Keratinocyte (primary cell): ENCODE results near the gene ADGRG2. TPM values are rescaled to one million over a fixed set of nuclear protein-coding genes. Genes with fewer than 3 reads are reported as not detected.

ENCODE experiments used
- DNase-seq: peaks from one replicate; pipeline ENCODE4 v3.0.0-alpha.2; 2011; ENCODE audit warnings: low read depth, missing footprints, low spot score
- FAIRE-seq: peaks from 2 replicates; lab custom pipeline; 2011; peaks lifted over from hg19 to GRCh38; lab: Jason Lieb, UNC
- H2AFZ ChIP-seq: 2 replicates; pipeline ENCODE4 v1.6.0; 2012; ENCODE audit warnings: low read length, control low read depth, inconsistent platforms; ENCODE audit not compliant: control insufficient read depth
- H3K27ac ChIP-seq: 2 replicates; pipeline ENCODE4 v1.5.1; 2011; ENCODE audit warnings: low read length; ENCODE audit not compliant: control insufficient read depth, insufficient read depth
- H3K27me3 ChIP-seq: 3 replicates; pipeline ENCODE4 v1.6.0; 2011; ENCODE audit warnings: low read length; ENCODE audit not compliant: control insufficient read depth, insufficient read depth; ENCODE audit errors: extremely low read depth
- H3K36me3 ChIP-seq, 2 experiments: 2 replicates in 1 of 2; 3 replicates in 1 of 2; pipeline ENCODE4 v1.5.1; 2011; ENCODE audit warnings: low read length in 2 of 2, mild to moderate bottlenecking in 1 of 2; ENCODE audit not compliant: control insufficient read depth in 2 of 2, insufficient read depth in 2 of 2; ENCODE audit errors: extremely low read depth in 1 of 2
- H3K4me1 ChIP-seq: 3 replicates; pipeline ENCODE4 v1.5.1; 2011; ENCODE audit warnings: low read length; ENCODE audit not compliant: control insufficient read depth, insufficient read depth; ENCODE audit errors: extremely low read depth
- H3K4me2 ChIP-seq: 3 replicates; pipeline ENCODE4 v1.6.0; 2011; ENCODE audit warnings: low read depth, low read length; ENCODE audit not compliant: control insufficient read depth, insufficient read depth; ENCODE audit errors: extremely low read depth
- H3K4me3 ChIP-seq, 3 experiments: fragments of 200-600 bp in 1 of 3; sonication (generic) in 1 of 3; 2 replicates in 2 of 3; 3 replicates in 1 of 3; pipeline ENCODE4 v1.5.1; 2011 to 2016; ENCODE audit warnings: low read length in 3 of 3, mild to moderate bottlenecking in 3 of 3, control low read depth in 2 of 3, inconsistent platforms in 1 of 3, low read depth in 1 of 3, mixed read lengths in 1 of 3, mixed run types in 1 of 3, moderate library complexity in 1 of 3; ENCODE audit not compliant: control insufficient read depth in 2 of 3, insufficient read depth in 2 of 3; ENCODE audit errors: extremely low read depth in 1 of 3
- H3K79me2 ChIP-seq: 2 replicates; pipeline ENCODE4 v1.6.0; 2012; ENCODE audit warnings: low read length; ENCODE audit not compliant: control insufficient read depth, insufficient read depth
- H3K9ac ChIP-seq: 3 replicates; pipeline ENCODE4 v1.6.0; 2011; ENCODE audit warnings: low read length; ENCODE audit not compliant: control insufficient read depth, insufficient read depth; ENCODE audit errors: extremely low read depth
- H3K9me1 ChIP-seq: 3 replicates; pipeline ENCODE4 v1.6.0; 2011; ENCODE audit warnings: low read length; ENCODE audit not compliant: control insufficient read depth, insufficient read depth; ENCODE audit errors: extremely low read depth
- H3K9me3 ChIP-seq: 2 replicates; pipeline ENCODE4 v1.5.1; 2012; ENCODE audit warnings: low read depth, low read length; ENCODE audit not compliant: control insufficient read depth
- H4K20me1 ChIP-seq: 3 replicates; pipeline ENCODE4 v1.6.0; 2011; ENCODE audit warnings: low read length; ENCODE audit not compliant: control insufficient read depth, insufficient read depth; ENCODE audit errors: extremely low read depth
- EZH2 ChIP-seq: IDR thresholded peaks from one replicate; pipeline ENCODE4 v1.6.1; 2012; ENCODE audit warnings: inconsistent platforms, mild to moderate bottlenecking, low read length, moderate library complexity
- dilution Hi-C: fragments of 300-500 bp; cut with MboI; formaldehyde crosslinking; loops from one replicate; pipeline ENCODE4 v1.7.0; 2020; ENCODE audit warnings: low sequenced_read_pairs; ENCODE audit not compliant: extremely low pct_ligation_motif_present
- polyA plus RNA-seq, 5 experiments: library from polyadenylated mRNA; depleted of rRNA in 3 of 5; stranded (reverse) in 3 of 5; stranded (forward) in 1 of 5; unstranded in 1 of 5; fragments of >200 nt; gene quantifications; 1 replicate in 1 of 5; 2 replicates in 3 of 5; 3 replicates in 1 of 5; pipeline versions ENCODE4 v1.2.1 to v1.2.3, GENCODE V29; 2011 to 2012; ENCODE audit warnings: missing spikeins in 2 of 5, low read depth in 1 of 5, low replicate concordance in 1 of 5
- TF ChIP-seq, protein P1 (sequence below), 3 experiments: IDR thresholded peaks in 1 of 3; conservative IDR thresholded peaks in 1 of 3; optimal IDR thresholded peaks in 1 of 3; 2 replicates in 2 of 3; 3 replicates in 1 of 3; pipeline versions ENCODE3 to v1.5.1; 2011; ENCODE audit warnings: low read length in 3 of 3, mild to moderate bottlenecking in 3 of 3, moderate library complexity in 2 of 3, control low read depth in 1 of 3, inconsistent platforms in 1 of 3; ENCODE audit not compliant: insufficient read depth in 2 of 3; ENCODE audit errors: extremely low read depth in 1 of 3

The ADGRG2 gene
- polyA plus RNA-seq, 1 donor (not counting 4 experiments of a cell fraction or from before 2014, with no cell fraction given), result 0.20 TPM

DNA sequence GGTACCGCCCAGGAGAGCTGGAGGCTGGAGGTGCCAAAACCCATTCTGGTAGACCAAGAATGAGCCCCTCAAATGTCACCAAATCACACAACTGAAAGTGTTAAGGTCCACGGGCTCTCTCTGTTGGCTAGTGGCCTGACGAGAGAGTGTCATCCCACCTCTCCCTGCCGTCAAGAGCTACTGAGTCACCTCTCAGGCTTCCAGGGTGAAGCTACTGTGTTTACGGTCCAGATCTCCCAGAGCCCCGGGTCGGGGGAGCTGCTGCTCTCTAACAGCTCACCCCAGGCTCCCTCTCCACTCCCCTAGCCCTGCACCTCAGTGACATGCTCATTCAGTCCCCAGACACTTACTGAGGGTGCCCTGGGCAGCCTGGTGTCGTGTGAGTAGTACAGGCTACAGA is 59.2 kb downstream of the ADGRG2 start:
- H4K20me1 ChIP-seq, result no peaks in the 10 kb centered on the region
- DNase-seq (no peak), FAIRE-seq (no peak)
- no peak overlapping the region for H3K4me2 ChIP-seq
- H3K79me2 ChIP-seq, result no peaks in the 10 kb centered on the region
- TF ChIP-seq, protein P1, sequence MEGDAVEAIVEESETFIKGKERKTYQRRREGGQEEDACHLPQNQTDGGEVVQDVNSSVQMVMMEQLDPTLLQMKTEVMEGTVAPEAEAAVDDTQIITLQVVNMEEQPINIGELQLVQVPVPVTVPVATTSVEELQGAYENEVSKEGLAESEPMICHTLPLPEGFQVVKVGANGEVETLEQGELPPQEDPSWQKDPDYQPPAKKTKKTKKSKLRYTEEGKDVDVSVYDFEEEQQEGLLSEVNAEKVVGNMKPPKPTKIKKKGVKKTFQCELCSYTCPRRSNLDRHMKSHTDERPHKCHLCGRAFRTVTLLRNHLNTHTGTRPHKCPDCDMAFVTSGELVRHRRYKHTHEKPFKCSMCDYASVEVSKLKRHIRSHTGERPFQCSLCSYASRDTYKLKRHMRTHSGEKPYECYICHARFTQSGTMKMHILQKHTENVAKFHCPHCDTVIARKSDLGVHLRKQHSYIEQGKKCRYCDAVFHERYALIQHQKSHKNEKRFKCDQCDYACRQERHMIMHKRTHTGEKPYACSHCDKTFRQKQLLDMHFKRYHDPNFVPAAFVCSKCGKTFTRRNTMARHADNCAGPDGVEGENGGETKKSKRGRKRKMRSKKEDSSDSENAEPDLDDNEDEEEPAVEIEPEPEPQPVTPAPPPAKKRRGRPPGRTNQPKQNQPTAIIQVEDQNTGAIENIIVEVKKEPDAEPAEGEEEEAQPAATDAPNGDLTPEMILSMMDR (optimal IDR thresholded peaks at IDR 0.05 in 1 of 3, IDR thresholded peaks at IDR 0.05 in 1 of 3, conservative IDR thresholded peaks at IDR 0.05 in 1 of 3; ENCODE audit: extremely low read depth in 1 of 3, insufficient read depth in 2 of 3, low read length in 3 of 3), result no peak
- no peak for TF ChIP-seq EZH2
- no peaks in the 10 kb centered on the region for H3K9me1 ChIP-seq
- H3K27ac ChIP-seq, result no peak overlapping the region
- H3K4me3 ChIP-seq, result no peak overlapping the region
- H3K9me3 ChIP-seq, result no peaks in the 10 kb centered on the region
- H3K27me3 ChIP-seq, result no peaks in the 10 kb centered on the region
- H2AFZ ChIP-seq, result no peak overlapping the region
- H3K4me1 ChIP-seq, result no peaks in the 10 kb centered on the region
- no peaks in the 10 kb centered on the region for H3K36me3 ChIP-seq
- dilution Hi-C loops, result no loop called here
- no peak overlapping the region for H3K9ac ChIP-seq

DNA sequence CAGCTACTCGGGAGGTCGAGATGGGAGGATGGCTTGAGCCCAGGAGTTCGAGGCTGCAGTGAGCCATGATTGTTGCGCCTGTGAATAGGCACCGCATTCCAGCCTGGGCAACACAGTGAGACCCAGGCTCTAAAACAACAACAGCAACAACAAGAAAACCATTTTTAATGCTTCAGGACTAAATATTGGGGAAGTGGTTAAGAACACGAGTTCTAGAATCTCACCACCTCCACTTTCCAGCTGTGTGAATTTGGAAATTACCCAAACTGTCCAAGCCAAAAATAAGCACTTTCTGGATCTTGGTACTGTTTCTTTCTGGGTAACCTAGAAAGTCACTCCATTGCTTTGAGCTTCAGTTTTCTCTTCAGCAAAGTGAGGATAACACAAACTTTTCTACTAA is 63.2 kb downstream of the ADGRG2 start:
- dilution Hi-C loops, result no loop called here

More for the DNA sequence above, 63.2 kb downstream of the ADGRG2 start:
- Histone ChIP-seq H3K9me3 (no peaks in the 10 kb centered on the region), H3K4me2 (no peak overlapping the region), H4K20me1 (no peaks in the 10 kb centered on the region), H2AFZ (no peak overlapping the region), H3K9ac (no peak overlapping the region), H3K27ac (no peak overlapping the region), H3K36me3 (no peaks in the 10 kb centered on the region), H3K4me3 (no peak overlapping the region), H3K4me1 (no peaks in the 10 kb centered on the region), H3K79me2 (no peaks in the 10 kb centered on the region), H3K9me1 (no peaks in the 10 kb centered on the region), H3K27me3 (no peaks in the 10 kb centered on the region)
- no peak for FAIRE-seq
- DNase-seq, result no peak
- no peak for TF ChIP-seq EZH2
- TF ChIP-seq, protein P1 (optimal IDR thresholded peaks at IDR 0.05 in 1 of 3, IDR thresholded peaks at IDR 0.05 in 1 of 3, conservative IDR thresholded peaks at IDR 0.05 in 1 of 3; ENCODE audit: extremely low read depth in 1 of 3, insufficient read depth in 2 of 3, low read length in 3 of 3), result no peak
